H1 (cell line): ENCODE results near the gene ALDOC.

Experiments
- CBX8 ChIP-seq: fragments of 300-800, 300-1000 bp; sonication (generic); IDR thresholded peaks from 2 replicates; pipeline ENCODE4 v1.7.1; 2016; ENCODE audit warnings: low read depth, low read length, borderline replicate concordance
- CEBPB ChIP-seq: IDR thresholded peaks from 2 replicates; pipeline ENCODE4 v1.6.1; 2012; ENCODE audit warnings: low read depth, low read length
- CTCF ChIP-seq, 3 experiments: IDR thresholded peaks; 1 replicate in 2 of 3; 2 replicates in 1 of 3; pipeline versions ENCODE4 v1.5.1 to v1.6.1; 2011; ENCODE audit warnings: low read length in 3 of 3, mild to moderate bottlenecking in 3 of 3, inconsistent platforms in 2 of 3, low read depth in 1 of 3, moderate library complexity in 1 of 3; ENCODE audit not compliant: insufficient read depth in 1 of 3; ENCODE audit errors: control extremely low read depth in 1 of 3
- GABPA ChIP-seq: IDR thresholded peaks from 2 replicates; pipeline ENCODE4 v1.6.1; 2011; ENCODE audit warnings: mild to moderate bottlenecking, low read length, moderate library complexity, borderline replicate concordance; ENCODE audit not compliant: insufficient read depth
- GTF2F1 ChIP-seq: IDR thresholded peaks from 2 replicates; pipeline ENCODE4 v1.6.1; 2012; ENCODE audit warnings: low read depth, low read length, improper control_type of control experiment, borderline replicate concordance
- JUN ChIP-seq: IDR thresholded peaks from 2 replicates; pipeline ENCODE4 v1.6.1; 2011; ENCODE audit warnings: low read depth, mild to moderate bottlenecking, improper control_type of control experiment, low read length
- SRF ChIP-seq: IDR thresholded peaks from 2 replicates; pipeline ENCODE4 v1.6.1; 2011; ENCODE audit warnings: mild to moderate bottlenecking, low read depth, low read length, moderate library complexity
- USF2 ChIP-seq: IDR thresholded peaks from 2 replicates; pipeline ENCODE4 v1.6.1; 2011; ENCODE audit warnings: low read length, improper control_type of control experiment

- no peak for TF ChIP-seq GABPA
- no peak for TF ChIP-seq CTCF (IDR thresholded peaks at IDR 0.05; ENCODE audit: control extremely low read depth in 1 of 3, insufficient read depth in 1 of 3, low read depth in 1 of 3, low read length in 3 of 3)
- TF ChIP-seq CEBPB = no peak
- no peak for TF ChIP-seq USF2
- TF ChIP-seq GTF2F1 = no peak
- no peak for TF ChIP-seq JUN
- no peak for TF ChIP-seq CBX8
- TF ChIP-seq SRF = no peak
These were observed 7.2 kb downstream of the ALDOC start for GRCh38 chr17:28569446-28569845.
